ENCODE results near the gene PKNOX1. TPM values are rescaled to one million over a fixed set of nuclear protein-coding genes. Genes with fewer than 3 reads are reported as not detected.

The PKNOX1 gene
- total and polyA plus RNA-seq, 9 of the 15 experiments (the other 6 are each of a cell fraction or from before 2014, with no cell fraction given): 8.8 to 25.9 (median 13.2) TPM

DNA sequence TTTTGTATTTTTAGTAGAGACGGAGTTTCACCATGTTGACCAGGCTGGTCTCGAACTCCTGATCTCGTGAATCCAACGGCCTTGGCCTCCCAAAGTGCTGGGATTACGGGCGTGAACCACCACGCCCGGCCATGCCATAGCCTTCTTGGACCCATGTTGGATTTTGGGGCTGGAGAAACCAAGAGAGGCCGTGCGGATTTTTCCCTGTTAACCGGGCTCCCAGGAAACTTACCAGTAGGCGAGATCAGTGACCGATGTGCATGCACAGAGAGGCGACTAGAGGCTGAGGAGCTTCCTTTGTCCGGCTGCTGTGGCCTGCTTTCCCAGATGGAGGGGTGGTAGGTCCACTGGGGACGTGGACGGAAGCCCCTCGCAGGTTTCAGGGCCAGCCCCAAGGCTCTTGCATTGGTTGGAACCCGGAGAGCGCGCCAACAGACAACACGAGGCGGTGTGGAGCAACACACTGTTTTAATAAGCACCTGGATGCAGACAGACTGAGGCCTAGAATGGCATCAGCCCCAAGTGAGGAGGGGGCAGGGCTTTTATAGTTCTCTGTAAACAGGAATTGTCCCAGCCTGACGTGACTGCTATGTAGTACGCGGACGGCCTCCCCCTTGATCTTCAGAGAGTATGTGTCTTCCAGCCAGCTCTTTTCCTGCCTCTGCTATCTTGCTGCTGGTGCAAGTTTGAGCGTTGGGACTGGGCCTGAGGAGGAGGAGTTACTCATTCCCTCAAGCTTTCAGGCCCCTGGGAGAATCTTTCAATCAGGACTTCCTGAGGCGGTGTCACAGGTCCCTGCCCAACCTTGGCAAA, 49.0 kb upstream of the PKNOX1 start, which contains the start of gene ERVH48-1:
ERVH48-1 (minus strand) TSS at position 517 of the 813 bp plus-strand sequence. CDS start 6,624 bp downstream, outside the sequence.
- peak within 1 kb of the TSS; percentile 96 for H2AFZ ChIP-seq (ENCODE audit: low read depth, low read length)
- no peaks in the 10 kb centered on the region for H3K9me3 ChIP-seq (replicated peaks; ENCODE audit: control insufficient read depth, insufficient read depth, low read depth, low read length)
- no peak within 1 kb of the TSS; the same call in 1 of the 2 replicates for H3K4me2 ChIP-seq (ENCODE audit: insufficient read depth, low read length)
- BruUV-seq (replicated peaks): no TSS peak
- no peaks in the 10 kb centered on the region for H3K36me3 ChIP-seq (ENCODE audit: control insufficient read depth, insufficient read depth, low read length)
- ChIA-PET POLR2A (interaction anchor here (0.6 to 1.4 kb wide), 3 partner anchors 52 to 836 kb away, joined by 3 to 4 read pairs (median 3); no protein-coding TSS in a partner anchor), CTCF (ENCODE audit: low intra/inter-chr PET ratio) (no interaction called here)
- intact Hi-C loops (cut with micrococcal nuclease) (loop anchor here (2.0 kb wide), 1 partner anchor 49 kb away; the partner anchor contains the start of gene PKNOX1), in situ Hi-C loops (cut with MboI) (no loop called here)
- peak; percentile 8; the same call in 1 of the 3 replicates for ATAC-seq
- peaks cover 41 to 42% of the 10 kb centered on the region in 2 experiments for H3K4me1 ChIP-seq (replicated peaks in 1 of 2; ENCODE audit: control insufficient read depth in 2 of 2, insufficient read depth in 2 of 2, low read length in 2 of 2)
- H3K9me1 ChIP-seq (ENCODE audit: control insufficient read depth, insufficient read depth, low read length): no peaks in the 10 kb centered on the region
- WGBS (ENCODE audit: insufficient coverage, low coverage, missing lambda C conversion rate): 83% methylated on average over 29 of the region's 29 CpGs
- H3K27me3 ChIP-seq (ENCODE audit: control insufficient read depth in 2 of 2, insufficient read depth in 2 of 2, low read length in 2 of 2): no peaks in the 10 kb centered on the region
- DNase-seq (ENCODE audit: extremely low read depth in 1 of 4, low spot score in 3 of 4): peak in 1 of 4 experiments; percentile 53
- FAIRE-seq: no peak
- H3K79me2 ChIP-seq (ENCODE audit: control insufficient read depth, insufficient read depth, low read length): no peaks in the 10 kb centered on the region
- no peaks in the 10 kb centered on the region for H4K20me1 ChIP-seq (replicated peaks; ENCODE audit: control insufficient read depth, insufficient read depth, low read length)
- no peak within 1 kb of the TSS for H3K4me3 ChIP-seq
- H3K27ac ChIP-seq (ENCODE audit: extremely low read depth, low read depth, low read length): peak within 1 kb of the TSS; percentile 79
- peak within 1 kb of the TSS; percentile 57 to 58 for H3K9ac ChIP-seq (ENCODE audit: insufficient read depth in 1 of 2, low read depth in 2 of 2, low read length in 2 of 2)
- TF ChIP-seq SP1 (CRISPR knock-in tag; IDR thresholded peaks at IDR 0.05) (no peak), DNMT1 (IDR thresholded peaks at IDR 0.05) (no peak), RBFOX2 (IDR thresholded peaks at IDR 0.05; ENCODE audit: low read depth, low read length) (peak; percentile 52; the same call in 1 of the 2 replicates), XRCC4 (IDR thresholded peaks at IDR 0.05; ENCODE audit: extremely low read depth, insufficient read depth, insufficient read length) (no peak), ZNF134 (CRISPR knock-in tag; conservative IDR thresholded peaks at IDR 0.05) (no peak)
- TF ChIP-seq, protein P1, sequence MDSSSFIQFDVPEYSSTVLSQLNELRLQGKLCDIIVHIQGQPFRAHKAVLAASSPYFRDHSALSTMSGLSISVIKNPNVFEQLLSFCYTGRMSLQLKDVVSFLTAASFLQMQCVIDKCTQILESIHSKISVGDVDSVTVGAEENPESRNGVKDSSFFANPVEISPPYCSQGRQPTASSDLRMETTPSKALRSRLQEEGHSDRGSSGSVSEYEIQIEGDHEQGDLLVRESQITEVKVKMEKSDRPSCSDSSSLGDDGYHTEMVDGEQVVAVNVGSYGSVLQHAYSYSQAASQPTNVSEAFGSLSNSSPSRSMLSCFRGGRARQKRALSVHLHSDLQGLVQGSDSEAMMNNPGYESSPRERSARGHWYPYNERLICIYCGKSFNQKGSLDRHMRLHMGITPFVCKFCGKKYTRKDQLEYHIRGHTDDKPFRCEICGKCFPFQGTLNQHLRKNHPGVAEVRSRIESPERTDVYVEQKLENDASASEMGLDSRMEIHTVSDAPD (CRISPR knock-in tag; IDR thresholded peaks at IDR 0.05): no peak
- TF ChIP-seq, protein P2, sequence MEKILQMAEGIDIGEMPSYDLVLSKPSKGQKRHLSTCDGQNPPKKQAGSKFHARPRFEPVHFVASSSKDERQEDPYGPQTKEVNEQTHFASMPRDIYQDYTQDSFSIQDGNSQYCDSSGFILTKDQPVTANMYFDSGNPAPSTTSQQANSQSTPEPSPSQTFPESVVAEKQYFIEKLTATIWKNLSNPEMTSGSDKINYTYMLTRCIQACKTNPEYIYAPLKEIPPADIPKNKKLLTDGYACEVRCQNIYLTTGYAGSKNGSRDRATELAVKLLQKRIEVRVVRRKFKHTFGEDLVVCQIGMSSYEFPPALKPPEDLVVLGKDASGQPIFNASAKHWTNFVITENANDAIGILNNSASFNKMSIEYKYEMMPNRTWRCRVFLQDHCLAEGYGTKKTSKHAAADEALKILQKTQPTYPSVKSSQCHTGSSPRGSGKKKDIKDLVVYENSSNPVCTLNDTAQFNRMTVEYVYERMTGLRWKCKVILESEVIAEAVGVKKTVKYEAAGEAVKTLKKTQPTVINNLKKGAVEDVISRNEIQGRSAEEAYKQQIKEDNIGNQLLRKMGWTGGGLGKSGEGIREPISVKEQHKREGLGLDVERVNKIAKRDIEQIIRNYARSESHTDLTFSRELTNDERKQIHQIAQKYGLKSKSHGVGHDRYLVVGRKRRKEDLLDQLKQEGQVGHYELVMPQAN (IDR thresholded peaks at IDR 0.05; ENCODE audit: borderline replicate concordance): no peak
- TF ChIP-seq, protein P3, sequence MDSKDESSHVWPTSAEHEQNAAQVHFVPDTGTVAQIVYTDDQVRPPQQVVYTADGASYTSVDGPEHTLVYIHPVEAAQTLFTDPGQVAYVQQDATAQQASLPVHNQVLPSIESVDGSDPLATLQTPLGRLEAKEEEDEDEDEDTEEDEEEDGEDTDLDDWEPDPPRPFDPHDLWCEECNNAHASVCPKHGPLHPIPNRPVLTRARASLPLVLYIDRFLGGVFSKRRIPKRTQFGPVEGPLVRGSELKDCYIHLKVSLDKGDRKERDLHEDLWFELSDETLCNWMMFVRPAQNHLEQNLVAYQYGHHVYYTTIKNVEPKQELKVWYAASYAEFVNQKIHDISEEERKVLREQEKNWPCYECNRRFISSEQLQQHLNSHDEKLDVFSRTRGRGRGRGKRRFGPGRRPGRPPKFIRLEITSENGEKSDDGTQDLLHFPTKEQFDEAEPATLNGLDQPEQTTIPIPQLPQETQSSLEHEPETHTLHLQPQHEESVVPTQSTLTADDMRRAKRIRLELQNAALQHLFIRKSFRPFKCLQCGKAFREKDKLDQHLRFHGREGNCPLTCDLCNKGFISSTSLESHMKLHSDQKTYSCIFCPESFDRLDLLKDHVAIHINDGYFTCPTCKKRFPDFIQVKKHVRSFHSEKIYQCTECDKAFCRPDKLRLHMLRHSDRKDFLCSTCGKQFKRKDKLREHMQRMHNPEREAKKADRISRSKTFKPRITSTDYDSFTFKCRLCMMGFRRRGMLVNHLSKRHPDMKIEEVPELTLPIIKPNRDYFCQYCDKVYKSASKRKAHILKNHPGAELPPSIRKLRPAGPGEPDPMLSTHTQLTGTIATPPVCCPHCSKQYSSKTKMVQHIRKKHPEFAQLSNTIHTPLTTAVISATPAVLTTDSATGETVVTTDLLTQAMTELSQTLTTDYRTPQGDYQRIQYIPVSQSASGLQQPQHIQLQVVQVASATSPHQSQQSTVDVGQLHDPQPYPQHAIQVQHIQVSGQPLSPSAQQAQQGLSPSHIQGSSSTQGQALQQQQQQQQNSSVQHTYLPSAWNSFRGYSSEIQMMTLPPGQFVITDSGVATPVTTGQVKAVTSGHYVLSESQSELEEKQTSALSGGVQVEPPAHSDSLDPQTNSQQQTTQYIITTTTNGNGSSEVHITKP (IDR thresholded peaks at IDR 0.05; ENCODE audit: partially characterized antibody): peak; percentile 79
- TF ChIP-seq, protein P4, sequence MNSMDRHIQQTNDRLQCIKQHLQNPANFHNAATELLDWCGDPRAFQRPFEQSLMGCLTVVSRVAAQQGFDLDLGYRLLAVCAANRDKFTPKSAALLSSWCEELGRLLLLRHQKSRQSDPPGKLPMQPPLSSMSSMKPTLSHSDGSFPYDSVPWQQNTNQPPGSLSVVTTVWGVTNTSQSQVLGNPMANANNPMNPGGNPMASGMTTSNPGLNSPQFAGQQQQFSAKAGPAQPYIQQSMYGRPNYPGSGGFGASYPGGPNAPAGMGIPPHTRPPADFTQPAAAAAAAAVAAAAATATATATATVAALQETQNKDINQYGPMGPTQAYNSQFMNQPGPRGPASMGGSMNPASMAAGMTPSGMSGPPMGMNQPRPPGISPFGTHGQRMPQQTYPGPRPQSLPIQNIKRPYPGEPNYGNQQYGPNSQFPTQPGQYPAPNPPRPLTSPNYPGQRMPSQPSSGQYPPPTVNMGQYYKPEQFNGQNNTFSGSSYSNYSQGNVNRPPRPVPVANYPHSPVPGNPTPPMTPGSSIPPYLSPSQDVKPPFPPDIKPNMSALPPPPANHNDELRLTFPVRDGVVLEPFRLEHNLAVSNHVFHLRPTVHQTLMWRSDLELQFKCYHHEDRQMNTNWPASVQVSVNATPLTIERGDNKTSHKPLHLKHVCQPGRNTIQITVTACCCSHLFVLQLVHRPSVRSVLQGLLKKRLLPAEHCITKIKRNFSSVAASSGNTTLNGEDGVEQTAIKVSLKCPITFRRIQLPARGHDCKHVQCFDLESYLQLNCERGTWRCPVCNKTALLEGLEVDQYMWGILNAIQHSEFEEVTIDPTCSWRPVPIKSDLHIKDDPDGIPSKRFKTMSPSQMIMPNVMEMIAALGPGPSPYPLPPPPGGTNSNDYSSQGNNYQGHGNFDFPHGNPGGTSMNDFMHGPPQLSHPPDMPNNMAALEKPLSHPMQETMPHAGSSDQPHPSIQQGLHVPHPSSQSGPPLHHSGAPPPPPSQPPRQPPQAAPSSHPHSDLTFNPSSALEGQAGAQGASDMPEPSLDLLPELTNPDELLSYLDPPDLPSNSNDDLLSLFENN (IDR thresholded peaks at IDR 0.05; ENCODE audit: low read depth in 2 of 2, low read length in 2 of 2): no peak

Data from K562 (cell line).